GM23338 (cell line): Measurements from ENCODE around the gene LRIG1.
A peak's percentile ranks its signal among the peaks of the same experiment; 100 is the strongest.

ENCODE experiments used
- CTCF ChIP-seq, 2 experiments: fragments of 200-600 bp in 1 of 2; sonication (generic) in 1 of 2; conservative IDR thresholded peaks; 2 replicates each; pipeline versions ENCODE4 v1.5.1 to v1.6.1; 2016 to 2017; ENCODE audit warnings: antibody characterized with exemption in 2 of 2, low read depth in 2 of 2, mild to moderate bottlenecking in 2 of 2, moderate library complexity in 1 of 2
- ETS1 ChIP-seq: IDR thresholded peaks from 2 replicates; pipeline ENCODE4 v1.6.1; 2016; ENCODE audit warnings: antibody characterized with exemption
- EZH2 ChIP-seq: fragments of 200-600 bp; sonication (generic); IDR thresholded peaks from one replicate; pipeline ENCODE4 v1.8.0; 2017; ENCODE audit warnings: antibody characterized with exemption, mild to moderate bottlenecking, low read depth; ENCODE audit not compliant: unreplicated experiment
- POLR2AphosphoS5 ChIP-seq: IDR thresholded peaks from 2 replicates; pipeline ENCODE4 v1.6.1; 2016; ENCODE audit warnings: antibody characterized with exemption, low read depth
- STAT1 ChIP-seq: IDR thresholded peaks from one replicate; pipeline ENCODE4 v1.6.1; 2016; ENCODE audit warnings: antibody characterized with exemption; ENCODE audit not compliant: unreplicated experiment
- ZNF331 ChIP-seq: fragments of 250-450 bp; sonication (Bioruptor Pico); IDR thresholded peaks from 2 replicates; pipeline ENCODE4 v1.5.0; 2020; ENCODE audit warnings: low read depth, mild to moderate bottlenecking, moderate library complexity

DNA sequence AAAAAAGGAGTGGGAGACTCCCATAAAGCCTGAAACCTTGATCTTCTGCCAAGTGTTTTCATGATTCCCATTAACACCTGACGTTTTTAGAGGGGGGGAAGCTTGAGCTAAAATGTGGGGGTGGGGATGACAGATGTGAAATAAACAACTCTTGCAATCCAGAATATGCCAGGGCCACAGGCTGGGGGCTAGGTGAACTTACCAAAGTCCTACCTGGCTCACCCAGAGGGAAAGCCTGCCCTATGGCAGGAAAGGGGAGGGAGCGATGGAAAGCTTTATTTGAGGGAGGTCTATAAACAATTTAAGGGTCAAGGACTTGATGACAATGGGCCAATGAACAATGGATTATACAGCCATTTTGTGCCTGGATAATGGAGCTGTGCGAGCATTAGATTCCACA is 108.3 kb downstream of the LRIG1 start:
- TF ChIP-seq POLR2AphosphoS5 (peak; percentile 14; the same call in 1 of the 2 replicates), CTCF (conservative IDR thresholded peaks at IDR 0.05; ENCODE audit: low read depth in 2 of 2) (no peak), EZH2 (no peak), STAT1 (no peak), ETS1 (no peak), ZNF331 (no peak)
